ENCODE measurements around the gene OR4D9.
A peak's percentile ranks its signal among the peaks of the same experiment; 100 is the strongest.

GRCh38 chr11:59545179-59546020, 34.1 kb downstream of the OR4D9 start:
- peak; percentile 47 for TF ChIP-seq POLR2A (IDR thresholded peaks at IDR 0.05; ENCODE audit: extremely low read depth, insufficient read length)
- TF ChIP-seq, protein P1, sequence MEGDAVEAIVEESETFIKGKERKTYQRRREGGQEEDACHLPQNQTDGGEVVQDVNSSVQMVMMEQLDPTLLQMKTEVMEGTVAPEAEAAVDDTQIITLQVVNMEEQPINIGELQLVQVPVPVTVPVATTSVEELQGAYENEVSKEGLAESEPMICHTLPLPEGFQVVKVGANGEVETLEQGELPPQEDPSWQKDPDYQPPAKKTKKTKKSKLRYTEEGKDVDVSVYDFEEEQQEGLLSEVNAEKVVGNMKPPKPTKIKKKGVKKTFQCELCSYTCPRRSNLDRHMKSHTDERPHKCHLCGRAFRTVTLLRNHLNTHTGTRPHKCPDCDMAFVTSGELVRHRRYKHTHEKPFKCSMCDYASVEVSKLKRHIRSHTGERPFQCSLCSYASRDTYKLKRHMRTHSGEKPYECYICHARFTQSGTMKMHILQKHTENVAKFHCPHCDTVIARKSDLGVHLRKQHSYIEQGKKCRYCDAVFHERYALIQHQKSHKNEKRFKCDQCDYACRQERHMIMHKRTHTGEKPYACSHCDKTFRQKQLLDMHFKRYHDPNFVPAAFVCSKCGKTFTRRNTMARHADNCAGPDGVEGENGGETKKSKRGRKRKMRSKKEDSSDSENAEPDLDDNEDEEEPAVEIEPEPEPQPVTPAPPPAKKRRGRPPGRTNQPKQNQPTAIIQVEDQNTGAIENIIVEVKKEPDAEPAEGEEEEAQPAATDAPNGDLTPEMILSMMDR (IDR thresholded peaks at IDR 0.05; ENCODE audit: low read depth, low read length), result no peak

All from NB4 (cell line).